IPS DF 19.7 (cell line): ENCODE measurements around the gene TAPBPL.
"Not testable (repeated sequence)": the region's sequence is repeated elsewhere in the genome, so short reads cannot be mapped to it uniquely, and the experiment has no call there.

Source experiments
- DNase-seq: peaks from one replicate; pipeline ENCODE4 v3.0.0-alpha.2; 2013; ENCODE audit warnings: low read depth, low spot score

Gene TAPBPL, protein sequence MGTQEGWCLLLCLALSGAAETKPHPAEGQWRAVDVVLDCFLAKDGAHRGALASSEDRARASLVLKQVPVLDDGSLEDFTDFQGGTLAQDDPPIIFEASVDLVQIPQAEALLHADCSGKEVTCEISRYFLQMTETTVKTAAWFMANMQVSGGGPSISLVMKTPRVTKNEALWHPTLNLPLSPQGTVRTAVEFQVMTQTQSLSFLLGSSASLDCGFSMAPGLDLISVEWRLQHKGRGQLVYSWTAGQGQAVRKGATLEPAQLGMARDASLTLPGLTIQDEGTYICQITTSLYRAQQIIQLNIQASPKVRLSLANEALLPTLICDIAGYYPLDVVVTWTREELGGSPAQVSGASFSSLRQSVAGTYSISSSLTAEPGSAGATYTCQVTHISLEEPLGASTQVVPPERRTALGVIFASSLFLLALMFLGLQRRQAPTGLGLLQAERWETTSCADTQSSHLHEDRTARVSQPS

DNA sequence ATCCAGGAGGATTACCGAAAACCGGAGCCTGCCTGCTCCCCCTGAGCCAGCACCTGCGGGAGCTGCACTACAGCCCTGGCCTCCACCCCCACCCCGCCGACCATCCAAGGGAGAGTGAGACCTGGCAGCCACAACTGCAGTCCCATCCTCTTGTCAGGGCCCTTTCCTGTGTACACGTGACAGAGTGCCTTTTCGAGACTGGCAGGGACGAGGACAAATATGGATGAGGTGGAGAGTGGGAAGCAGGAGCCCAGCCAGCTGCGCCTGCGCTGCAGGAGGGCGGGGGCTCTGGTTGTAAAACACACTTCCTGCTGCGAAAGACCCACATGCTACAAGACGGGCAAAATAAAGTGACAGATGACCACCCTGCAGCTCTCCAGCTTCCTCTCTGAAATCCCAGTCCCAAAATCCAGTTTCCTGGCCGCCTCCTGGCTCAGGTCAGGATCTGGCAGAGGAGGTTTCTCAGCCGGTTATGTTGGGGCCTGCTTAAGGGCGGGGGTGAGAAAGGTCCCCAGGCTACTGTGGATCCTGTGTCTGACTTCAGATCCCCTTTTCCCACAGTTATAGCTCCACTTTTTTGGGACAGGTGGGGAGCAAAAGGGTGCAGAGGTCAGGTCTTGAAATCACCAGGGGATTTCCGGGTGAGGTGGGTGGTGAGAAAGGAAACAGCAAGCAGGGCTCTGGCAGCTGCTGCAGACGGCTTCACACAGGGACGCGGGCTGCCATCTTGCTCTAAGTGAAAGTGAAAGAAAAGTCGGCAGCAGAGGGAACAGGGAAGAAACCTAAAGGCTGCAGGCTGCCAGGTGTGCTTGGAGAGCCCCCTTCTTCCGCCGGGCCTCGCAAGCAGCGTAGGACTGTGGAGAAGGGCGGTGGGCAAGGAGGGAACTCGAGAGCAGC is at the start of gene TAPBPL:
Gene TAPBPL, plus strand, starts transcription at position 695 of the 897 bp plus-strand sequence. CDS start 207 bp downstream, outside the sequence.
- DNase-seq, result no peak

DNA sequence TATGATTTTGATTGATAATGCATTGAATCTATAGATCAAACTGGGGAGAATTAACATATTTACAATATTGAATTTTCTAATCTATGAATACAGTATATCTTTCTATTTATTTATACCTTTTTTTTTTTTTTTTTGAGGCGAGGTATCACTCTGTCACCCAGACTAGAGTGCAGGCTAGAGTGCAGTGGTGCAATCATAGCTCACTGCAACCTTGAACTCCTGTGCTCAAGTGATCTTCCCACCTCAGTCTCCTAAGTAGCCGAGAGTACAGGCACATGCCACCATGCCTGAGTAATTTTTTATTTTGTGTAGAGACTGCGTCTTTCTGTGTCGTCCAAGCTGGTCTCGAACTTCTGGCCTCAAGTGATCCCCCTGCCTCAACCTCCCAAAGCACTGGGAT is 47.5 kb upstream of the TAPBPL start:
- DNase-seq, result no peak

DNA sequence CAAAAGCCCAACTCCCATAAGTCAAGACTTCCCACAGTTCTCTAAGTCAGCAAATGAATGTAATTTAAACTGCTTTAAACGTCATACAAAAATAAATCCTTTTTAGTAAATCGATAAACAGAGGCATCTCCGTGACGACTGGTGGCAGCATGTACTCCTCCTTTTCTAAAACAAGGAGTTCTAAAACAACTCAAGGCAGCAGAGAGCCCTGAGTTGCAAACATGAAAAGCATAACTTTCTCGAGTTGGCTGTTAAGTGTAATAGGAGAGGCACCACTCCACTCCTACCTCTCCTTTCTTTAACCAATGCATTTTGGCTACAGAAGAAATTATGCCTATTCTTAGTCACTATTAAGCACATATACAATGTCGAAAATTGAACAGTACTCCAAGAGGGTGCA is 45.9 kb upstream of the TAPBPL start:
- no peak for DNase-seq

DNA sequence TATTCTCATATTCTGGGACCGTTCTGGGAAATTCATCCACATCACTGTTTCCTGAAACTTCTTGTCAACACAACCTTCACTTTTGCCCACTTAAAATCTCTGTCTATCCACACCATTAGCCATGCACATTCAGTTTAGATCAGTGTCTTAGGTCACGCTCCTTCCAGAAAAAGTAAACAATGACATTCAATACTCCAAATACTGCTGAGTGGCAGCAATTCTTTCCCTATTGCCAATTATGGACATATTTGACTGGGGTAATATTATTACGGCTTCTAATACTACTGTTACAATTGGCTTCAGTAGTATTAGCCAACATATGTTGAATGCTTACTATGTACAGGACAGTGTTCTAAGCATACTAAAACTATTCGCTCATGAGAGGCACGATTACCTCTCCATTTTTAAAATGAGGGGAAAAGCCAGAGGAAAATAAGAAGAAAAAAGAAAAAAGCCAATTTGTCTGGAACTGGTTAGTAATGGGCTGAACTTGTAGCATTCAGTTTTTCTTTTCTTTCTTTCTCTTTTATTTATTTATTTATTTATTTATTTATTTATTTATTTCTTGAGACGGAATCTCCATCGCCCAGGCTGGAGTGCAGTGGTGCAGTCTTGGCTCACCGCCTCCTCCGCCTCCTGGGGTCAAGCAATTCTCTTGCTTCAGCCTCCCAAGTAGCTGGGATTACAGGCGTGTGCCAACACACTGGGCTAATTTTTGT is 44.4 kb upstream of the TAPBPL start:
- DNase-seq, result no peak

DNA sequence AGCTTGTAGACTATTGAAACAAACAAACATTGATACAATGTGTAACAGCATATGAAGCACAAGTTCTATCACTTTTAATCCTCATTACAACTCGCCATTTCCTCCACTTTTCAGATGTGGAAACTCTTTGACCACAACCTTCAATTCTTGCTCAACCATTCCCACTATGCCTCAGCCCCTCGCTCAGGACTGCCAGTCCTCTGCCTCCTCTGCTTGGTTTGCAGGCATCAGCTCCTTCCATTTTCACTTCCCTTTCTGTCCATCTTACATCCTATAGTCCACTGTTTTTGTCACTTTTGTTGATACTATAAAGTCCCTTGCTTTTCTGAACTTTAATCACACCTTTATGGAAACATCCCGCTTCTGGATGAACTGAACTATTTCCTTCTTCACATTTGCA is 35.2 kb upstream of the TAPBPL start:
- DNase-seq, result no peak

DNA sequence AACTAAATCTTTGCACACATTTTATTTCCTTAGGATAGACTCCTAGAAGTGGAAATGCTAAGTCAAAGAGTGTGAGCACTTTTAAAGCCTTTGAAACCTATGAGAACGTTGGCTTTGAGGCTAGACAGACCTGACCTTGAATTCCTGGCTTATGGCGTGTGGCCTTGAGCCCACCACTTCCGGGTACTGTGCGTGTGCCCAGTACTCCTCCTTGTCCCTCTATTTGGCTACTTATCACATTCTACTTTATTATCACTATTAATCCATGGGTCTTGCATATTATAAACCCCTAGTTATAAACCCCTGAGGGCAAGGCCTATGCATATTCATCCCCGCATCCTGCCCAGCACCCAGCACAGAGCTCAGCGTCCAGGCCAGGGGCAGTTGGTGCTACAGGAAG is 33.0 kb upstream of the TAPBPL start:
- no peak for DNase-seq

DNA sequence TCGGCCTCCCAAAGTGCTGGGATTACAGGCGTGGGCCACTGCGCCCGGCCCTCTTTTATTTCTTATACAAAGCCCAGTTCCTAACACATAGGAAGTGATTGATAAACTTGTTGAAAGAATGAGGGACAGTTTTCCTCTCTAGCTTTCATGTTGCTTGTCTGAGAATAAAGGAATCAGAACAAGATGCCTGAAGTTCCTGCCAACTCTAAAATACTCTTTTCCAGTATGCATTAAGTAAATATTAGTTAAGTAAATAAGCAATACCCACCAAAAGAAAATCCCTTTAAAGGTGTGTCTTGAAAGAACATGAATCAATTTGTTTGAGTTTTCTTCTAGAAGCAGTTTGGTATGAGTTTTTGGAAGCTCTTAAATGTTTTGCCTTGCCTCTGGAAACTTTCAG is 31.5 kb upstream of the TAPBPL start:
- DNase-seq, result no peak

DNA sequence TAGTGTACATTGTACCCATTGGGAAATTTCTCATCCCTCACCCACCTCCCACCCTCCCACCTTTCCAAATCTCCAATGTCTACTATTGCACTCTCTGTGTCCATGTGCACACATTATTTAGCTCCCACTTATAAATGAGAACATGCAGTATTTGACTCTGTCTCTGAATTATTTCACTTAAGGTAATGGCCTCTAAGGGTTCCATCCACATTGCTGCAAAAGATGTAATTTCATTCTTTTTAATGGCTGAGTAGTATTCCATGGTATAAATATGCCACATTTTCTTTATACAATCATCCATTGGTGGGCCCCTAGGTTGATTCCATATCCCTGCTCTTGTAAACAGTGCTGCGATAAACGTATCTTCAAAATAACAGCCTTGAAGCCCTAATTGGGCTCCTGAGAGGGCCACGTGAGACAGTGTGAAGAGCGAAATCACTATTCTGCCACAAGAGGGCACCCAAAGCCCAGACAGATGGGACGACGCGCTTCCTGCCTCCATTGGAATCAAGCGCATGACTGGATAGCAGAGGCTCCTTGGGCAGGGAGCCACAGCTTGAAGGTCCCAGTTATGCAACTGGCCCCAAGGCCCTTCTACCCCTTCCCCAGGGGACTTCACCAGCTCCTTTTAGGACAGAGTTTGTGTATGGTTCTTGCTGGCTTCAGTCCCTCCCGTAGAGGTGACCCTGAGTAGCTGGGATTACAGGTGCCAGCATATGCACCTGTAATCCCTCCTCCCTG is 28.4 kb upstream of the TAPBPL start:
- DNase-seq, result peak; percentile 76

DNA sequence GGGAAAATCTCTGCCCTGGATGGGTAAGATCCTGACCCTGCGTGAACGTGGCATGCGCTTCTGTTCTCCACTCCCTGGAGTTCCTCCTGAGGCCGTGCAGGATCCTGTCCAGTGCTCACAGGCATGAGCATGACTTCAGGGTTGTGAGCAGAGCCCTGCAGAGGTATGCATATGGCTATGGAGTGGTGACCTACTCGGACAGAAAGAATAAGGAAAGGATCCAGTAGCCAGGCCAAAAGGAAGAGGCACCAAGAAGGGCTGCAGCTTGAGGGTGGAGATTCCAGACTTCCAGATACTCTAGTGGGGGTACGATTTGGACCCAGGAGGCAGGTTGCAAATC is 27.9 kb upstream of the TAPBPL start:
- no peak for DNase-seq

DNA sequence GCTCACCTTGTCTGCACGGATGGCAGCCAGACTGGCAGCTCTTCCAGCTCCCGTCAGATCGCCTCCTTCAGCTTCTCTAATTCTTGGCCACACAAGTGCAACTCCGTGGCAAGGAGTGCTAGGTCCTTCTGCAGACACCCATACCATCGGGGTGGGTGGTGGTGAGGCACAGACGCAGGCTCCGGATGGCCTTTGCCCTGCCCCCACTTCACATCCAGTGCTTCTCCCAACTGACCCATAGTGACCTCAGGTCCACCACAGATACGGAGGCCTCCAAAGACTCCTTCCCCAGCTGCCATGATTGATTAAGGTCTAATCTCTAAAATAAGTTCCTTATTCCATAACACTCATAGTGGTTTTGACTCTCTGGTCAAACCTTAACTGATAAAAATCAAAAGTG is 27.0 kb upstream of the TAPBPL start:
- no peak for DNase-seq

DNA sequence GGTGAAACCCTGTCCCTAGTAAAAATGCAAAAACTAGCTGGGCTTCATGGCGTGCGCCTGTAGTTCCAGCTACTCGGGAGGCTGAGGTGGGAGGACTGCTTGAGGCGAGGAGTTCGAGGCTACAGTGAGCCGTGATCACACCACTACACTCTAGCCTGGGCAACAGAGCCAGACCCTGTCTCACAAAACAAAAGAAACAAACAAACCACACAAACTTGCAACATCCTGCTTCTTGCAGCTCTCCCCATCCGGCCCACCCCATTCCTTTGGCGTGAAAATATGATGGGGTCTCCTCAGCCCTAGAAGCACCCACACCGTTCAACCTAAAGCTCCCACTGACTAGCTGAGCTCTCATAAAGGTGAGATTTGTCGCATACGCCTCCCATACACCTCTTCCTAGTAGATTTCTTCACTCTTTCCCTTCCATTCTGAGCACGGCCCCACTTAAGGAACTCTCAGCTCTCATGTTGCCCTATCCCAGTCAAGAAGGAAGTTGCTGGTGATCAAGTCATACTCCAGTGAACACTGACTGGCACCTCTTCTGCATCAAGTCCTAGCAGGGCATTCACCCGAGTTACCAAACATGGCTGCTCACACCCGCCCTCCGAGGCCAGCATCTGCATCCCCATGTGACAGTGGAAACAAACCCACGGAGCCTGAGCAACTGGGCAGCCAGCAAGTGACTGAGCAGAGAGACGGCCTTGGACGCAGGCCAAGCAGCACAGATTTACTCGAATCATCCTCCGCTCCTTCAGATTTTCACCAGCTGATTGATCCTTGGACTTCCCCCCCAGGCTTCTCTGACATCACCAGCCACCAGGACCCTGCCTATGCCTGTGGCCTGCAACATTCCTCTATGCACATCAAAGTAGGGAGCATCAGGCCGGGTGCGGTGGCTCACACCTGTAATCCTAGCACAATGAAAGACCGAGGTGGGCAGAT is 26.0 kb upstream of the TAPBPL start:
- no peak for DNase-seq

DNA sequence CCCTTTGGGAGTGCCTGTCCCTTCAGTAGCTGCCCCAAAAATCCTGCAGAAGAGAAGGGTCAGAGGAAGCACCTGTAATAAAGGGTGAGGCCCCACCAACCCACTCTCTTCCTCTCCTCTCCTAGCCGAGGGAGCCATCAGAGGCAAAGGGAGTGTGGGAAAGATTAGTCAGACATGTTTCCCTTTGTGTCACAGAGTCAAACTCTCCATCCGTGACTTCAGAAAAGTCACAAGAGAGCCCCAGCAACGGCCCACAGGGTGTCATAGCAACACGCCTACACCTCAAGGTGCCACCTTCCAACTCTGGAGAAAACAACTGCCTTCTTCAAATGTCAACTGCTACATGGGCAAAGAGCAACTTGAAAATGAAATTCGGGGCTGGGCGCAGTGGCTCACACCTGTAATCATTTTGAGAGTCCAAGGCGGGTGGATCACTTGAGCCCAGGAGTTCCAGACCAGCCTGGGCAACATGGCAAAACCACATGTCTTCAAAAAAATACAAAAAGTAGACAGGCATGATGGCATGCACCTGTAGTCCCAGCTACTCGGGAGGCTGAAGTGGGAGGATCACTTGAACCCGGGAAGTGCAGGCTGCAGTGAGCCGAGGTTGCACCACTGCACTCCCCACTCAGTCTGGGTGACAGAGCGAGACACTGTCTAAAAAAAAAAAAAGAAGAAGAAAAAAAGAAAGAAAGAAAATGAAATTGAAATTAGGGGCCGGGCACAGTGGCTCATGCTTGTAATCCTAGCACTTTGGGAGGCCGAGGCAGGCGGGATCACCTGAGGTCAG is 24.8 kb upstream of the TAPBPL start:
- no peak for DNase-seq

DNA sequence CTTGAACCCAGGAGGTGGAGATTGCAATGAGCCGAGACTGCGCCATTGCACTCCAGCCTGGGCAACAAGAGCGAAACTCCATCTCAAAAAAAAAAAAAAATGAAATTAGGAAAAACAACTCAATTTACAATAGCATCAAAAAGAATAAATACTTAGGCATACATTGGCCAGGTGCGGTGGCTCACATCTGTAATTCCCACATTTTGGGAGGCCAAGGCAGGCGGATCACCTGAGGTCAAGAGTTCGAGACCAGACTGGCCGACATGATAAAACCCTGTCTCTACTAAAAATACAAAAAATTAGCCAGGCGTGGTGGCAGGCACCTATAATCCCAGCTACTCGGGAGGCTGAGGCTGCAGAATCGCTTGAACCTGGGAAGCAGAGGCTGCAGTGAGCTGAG is 24.0 kb upstream of the TAPBPL start:
- DNase-seq, result not testable (repeated sequence)

DNA sequence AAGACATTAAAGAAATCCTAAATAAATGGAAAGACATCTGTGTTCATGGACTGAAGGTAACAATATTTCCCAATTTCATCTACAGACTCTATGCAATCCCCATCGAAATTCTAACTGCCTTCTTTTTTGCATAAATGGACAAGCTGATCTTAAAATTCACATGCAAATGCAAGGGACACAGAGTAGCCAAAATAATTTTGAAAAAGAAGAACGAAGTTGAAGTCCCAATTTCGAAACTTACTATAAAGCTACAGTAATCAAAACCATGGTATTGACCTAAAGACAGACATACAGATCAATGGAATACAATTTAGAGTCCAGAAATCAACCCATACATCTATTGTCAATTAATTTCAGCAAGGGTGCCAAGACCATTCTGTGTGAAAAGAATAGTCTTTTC is 23.5 kb upstream of the TAPBPL start:
- no peak for DNase-seq

DNA sequence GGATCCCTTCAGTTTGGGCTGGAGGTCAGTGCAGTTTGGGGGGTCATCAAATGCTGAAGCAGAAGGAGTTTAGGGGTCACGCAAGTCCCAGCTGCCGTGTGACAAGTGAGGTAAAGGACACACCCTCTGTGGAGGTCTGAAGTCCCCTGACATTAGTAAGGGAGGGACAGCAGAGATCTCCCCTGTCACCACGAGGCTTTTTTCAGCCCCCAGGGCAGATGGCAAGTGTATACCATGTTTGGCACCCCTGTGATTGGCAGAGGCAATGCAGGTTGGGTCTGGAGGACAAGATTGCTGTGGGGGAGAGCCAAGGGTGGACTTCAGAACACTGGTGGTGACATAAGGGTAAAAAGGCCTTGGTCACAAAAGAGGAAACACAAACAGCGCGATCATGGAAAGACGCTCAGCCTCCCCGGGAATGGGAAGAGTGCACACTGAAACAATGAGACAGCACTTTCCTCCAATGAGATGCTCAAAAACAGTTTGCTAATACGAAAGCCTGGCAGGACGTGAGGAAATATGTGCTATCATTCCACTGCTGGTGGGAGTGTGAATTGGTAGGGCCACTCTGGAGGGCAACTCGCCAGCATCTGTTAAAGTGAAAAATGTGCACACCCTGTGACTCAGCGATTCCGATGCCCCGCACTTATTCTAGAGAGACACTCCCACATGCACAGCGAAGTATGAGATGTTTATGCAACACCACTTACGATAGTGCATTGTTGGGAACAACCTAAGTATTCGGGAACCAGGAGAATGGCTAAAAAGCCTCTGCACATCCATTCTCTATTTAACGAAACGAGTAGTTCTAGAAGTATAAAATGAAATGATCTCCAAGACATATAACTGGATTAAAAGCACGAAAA is 21.5 kb upstream of the TAPBPL start:
- no peak for DNase-seq

DNA sequence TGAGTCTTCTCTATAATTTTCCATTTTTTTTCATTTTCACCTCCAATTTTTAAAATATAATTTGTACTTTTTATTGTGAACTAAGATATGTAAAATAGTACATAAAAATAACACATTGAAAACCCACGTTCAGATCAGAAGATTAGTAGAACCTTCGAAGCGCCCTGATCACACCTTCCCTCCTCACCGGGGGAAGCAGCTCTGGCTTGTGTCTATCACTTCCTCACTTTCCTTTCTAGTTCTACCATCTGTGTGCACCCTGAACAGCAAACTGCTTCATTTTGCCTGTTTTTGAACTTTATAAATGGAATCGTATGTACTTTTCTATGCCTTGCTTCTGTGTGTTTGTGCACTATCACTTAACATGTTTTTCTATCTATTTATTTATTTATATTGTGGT is 18.9 kb upstream of the TAPBPL start:
- DNase-seq, result no peak

DNA sequence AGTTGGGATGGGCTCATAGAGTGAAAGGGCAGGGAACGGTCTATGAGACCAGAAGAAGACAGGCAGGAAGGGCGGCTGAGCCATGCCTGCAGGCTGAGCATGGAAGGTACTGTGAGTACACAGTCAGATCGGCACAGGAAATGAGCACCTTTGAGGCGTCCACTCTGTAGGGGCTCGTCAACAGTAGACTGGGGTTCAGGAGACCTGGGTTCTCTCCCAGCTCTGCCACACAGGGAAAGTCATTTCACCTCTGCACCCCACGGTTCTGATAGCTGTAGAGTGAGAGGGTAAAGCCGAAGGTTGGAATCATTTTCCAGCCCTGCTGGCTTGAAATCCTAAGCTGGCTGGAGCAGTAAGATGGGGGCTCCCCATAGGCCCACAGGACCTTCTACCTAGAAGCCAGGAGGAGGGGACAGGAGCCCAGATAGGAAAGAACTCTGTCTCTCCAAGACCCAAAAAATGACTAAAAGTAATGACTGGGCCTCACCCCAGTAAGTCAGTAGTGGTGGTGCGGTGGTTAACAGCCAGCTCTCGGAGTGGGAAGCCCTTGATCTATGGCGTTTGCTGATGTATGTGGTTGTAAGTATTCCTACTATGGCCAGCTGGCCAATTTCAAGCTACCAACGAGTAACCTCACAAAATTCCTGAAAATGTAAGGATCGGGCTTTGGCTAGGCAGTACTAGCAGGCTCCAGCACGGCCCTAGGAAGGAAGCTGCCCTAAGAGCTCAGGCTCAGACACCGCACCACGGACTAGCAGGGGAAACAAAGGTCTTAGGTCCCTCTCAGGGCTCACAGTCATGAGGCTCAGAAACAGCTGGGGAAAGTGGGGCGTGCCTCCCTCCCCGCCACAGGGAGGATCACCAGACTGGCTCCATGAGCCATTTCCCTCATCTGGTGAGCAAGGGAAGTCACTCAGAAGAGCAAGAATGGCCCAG is 17.4 kb upstream of the TAPBPL start:
- DNase-seq, result no peak
